K562 (cell line): ENCODE data around the gene CLEC3B. TPM values are rescaled to one million over a fixed set of nuclear protein-coding genes. Genes with fewer than 3 reads are reported as not detected.

Experiments
- ATAC-seq: fragments of 200-7000 bp; cut with Tn5 transposase; 3 replicates; pipeline ENCODE4 v1.9.1; 2020; ENCODE audit warnings: moderate library complexity
- BruUV-seq: library from RNA; stranded (reverse); fragments of 400-500 nt; replicated peaks from 2 replicates; lab custom pipeline; 2021; lab: Mats Ljungman, UMichigan
- CTCF ChIA-PET: fragments of 300-600 bp; formaldehyde crosslinking; extraction: SDS; loops from one replicate; lab custom pipeline; 2021; ENCODE audit warnings: low intra/inter-chr PET ratio; lab: Yijun Ruan, JAX
- POLR2A ChIA-PET: fragments of 300-600, 350-650 bp; sonication (Branson Sonifier 250); formaldehyde crosslinking; extraction: SDS; loops from one replicate; lab custom pipeline; 2021; ENCODE audit warnings: antibody characterized with exemption, inconsistent platforms; lab: Yijun Ruan, JAX
- DNase-seq, 4 experiments: peaks; one replicate each; pipeline versions ENCODE4 v3.0.0 to v3.0.0-alpha.2; 2011 to 2018; ENCODE audit warnings: low spot score in 3 of 4, mixed read lengths in 3 of 4; ENCODE audit errors: extremely low read depth in 1 of 4
- FAIRE-seq: peaks from 2 replicates; lab custom pipeline; 2011; peaks lifted over from hg19 to GRCh38; lab: Jason Lieb, UNC
- H2AFZ ChIP-seq: 2 replicates; pipeline ENCODE4 v1.6.0; 2011; ENCODE audit warnings: low read depth, low read length, control low read depth, inconsistent platforms
- H3K27ac ChIP-seq: fragments of 200-600 bp; 3 replicates; pipeline ENCODE4 v1.8.0; 2011; ENCODE audit warnings: low read depth, mild to moderate bottlenecking, control low read depth, inconsistent platforms, low read length, moderate library complexity, mixed read lengths; ENCODE audit errors: extremely low read depth
- H3K27me3 ChIP-seq, 2 experiments: fragments of 300-600 bp in 1 of 2; 2 replicates in 1 of 2; 3 replicates in 1 of 2; pipeline versions ENCODE4 v1.6.0 to v1.8.0; 2011; ENCODE audit warnings: inconsistent platforms in 2 of 2, low read length in 2 of 2, mild to moderate bottlenecking in 1 of 2, mixed read lengths in 1 of 2, moderate library complexity in 1 of 2; ENCODE audit not compliant: control insufficient read depth in 2 of 2, insufficient read depth in 2 of 2
- H3K36me3 ChIP-seq: fragments of 300-600 bp; 3 replicates; pipeline ENCODE4 v1.8.0; 2011; ENCODE audit warnings: mild to moderate bottlenecking, low read length, inconsistent platforms; ENCODE audit not compliant: control insufficient read depth, insufficient read depth
- H3K4me1 ChIP-seq, 2 experiments: fragments of 200-600 bp in 1 of 2; replicated peaks in 1 of 2; 2 replicates in 1 of 2; 3 replicates in 1 of 2; pipeline versions ENCODE4 v1.5.1 to v1.8.0; 2011; ENCODE audit warnings: inconsistent platforms in 2 of 2, low read length in 2 of 2, mild to moderate bottlenecking in 1 of 2, mixed read lengths in 1 of 2, moderate library complexity in 1 of 2; ENCODE audit not compliant: control insufficient read depth in 2 of 2, insufficient read depth in 2 of 2
- H3K4me2 ChIP-seq: 2 replicates; pipeline ENCODE4 v1.6.1; 2011; ENCODE audit warnings: low read length, control low read depth, inconsistent platforms, mixed read lengths; ENCODE audit not compliant: insufficient read depth
- H3K4me3 ChIP-seq: fragments of 200-600 bp; sonication (generic), shearing (Covaris generic); 2 replicates; pipeline ENCODE4 v1.5.1; 2016; ENCODE audit warnings: control low read depth, inconsistent platforms
- H3K79me2 ChIP-seq: fragments of 200-600 bp; 3 replicates; pipeline ENCODE4 v1.8.0; 2011; ENCODE audit warnings: low read length, inconsistent platforms; ENCODE audit not compliant: control insufficient read depth, insufficient read depth
- H3K9ac ChIP-seq, 2 experiments: 2 replicates each; pipeline versions ENCODE4 v1.6.0 to v1.6.1; 2011; ENCODE audit warnings: low read depth in 2 of 2, low read length in 2 of 2, control low read depth in 1 of 2, inconsistent platforms in 1 of 2, mild to moderate bottlenecking in 1 of 2, mixed read lengths in 1 of 2; ENCODE audit not compliant: insufficient read depth in 1 of 2
- H3K9me1 ChIP-seq: one replicate; pipeline ENCODE4 v1.6.0; 2011; ENCODE audit warnings: inconsistent platforms, mild to moderate bottlenecking, low read length, moderate library complexity; ENCODE audit not compliant: control insufficient read depth, insufficient read depth
- H3K9me3 ChIP-seq: replicated peaks from 2 replicates; pipeline ENCODE4 v1.5.1; 2011; ENCODE audit warnings: low read depth, low read length, inconsistent platforms; ENCODE audit not compliant: control insufficient read depth, insufficient read depth
- H4K20me1 ChIP-seq: replicated peaks from 2 replicates; pipeline ENCODE4 v1.6.1; 2011; ENCODE audit warnings: low read length, inconsistent platforms, mixed read lengths; ENCODE audit not compliant: control insufficient read depth, insufficient read depth
- KDM5B ChIP-seq: fragments of 200-600 bp; sonication (generic); IDR thresholded peaks from 2 replicates; pipeline ENCODE4 v1.6.1; 2012; ENCODE audit warnings: low read depth, mild to moderate bottlenecking, moderate library complexity, low read length, control low read depth, inconsistent platforms; ENCODE audit not compliant: insufficient replicate concordance
- SPI1 ChIP-seq: IDR thresholded peaks from 2 replicates; pipeline ENCODE4 v1.6.1; 2011; ENCODE audit warnings: low read depth, low read length, control low read depth, borderline replicate concordance
- WGBS: fragments of 100-300 bp; shearing (Covaris generic); methylation state at CpG from one replicate; pipeline ENCODE4 v1.1.6; 2016; ENCODE audit warnings: low coverage, mixed read lengths; ENCODE audit not compliant: insufficient coverage; ENCODE audit errors: missing lambda C conversion rate; 5-methylcytosine and 5-hydroxymethylcytosine counted together
- in situ Hi-C: fragments of 300-500 bp; cut with MboI; formaldehyde crosslinking; loops from 4 replicates; pipeline ENCODE4 v1.15.0; 2018; ENCODE audit warnings: inconsistent platforms, mixed read lengths
- intact Hi-C: fragments of 100-400 bp; cut with micrococcal nuclease; formaldehyde crosslinking; loops from 2 replicates; pipeline ENCODE4 v1.14.2; 2022
- polyA plus RNA-seq, 8 experiments: library from polyadenylated mRNA; depleted of rRNA in 4 of 8; stranded (reverse) in 5 of 8; unstranded in 3 of 8; fragments of >200 nt; fragmentation: Nextera tagmentation in 2 of 8; fragmentation: Illumina TruSeq in 1 of 8; extraction: Ambion mirVana in 2 of 8; extraction: Trizol in 1 of 8; gene quantifications; 2 replicates each; pipeline versions ENCODE4 v1.2.1 to v1.2.3, GENCODE V29; 2011 to 2014; ENCODE audit warnings: inconsistent platforms in 1 of 8, missing spikeins in 1 of 8
- total RNA-seq, 7 experiments: library from RNA; depleted of rRNA in 6 of 7; stranded (reverse); fragments of >200 nt in 6 of 7; fragmentation: Illumina TruSeq in 2 of 7; extraction: Trizol in 2 of 7; gene quantifications; 2 replicates each; pipeline versions ENCODE4 v1.2.1 to v1.2.3, GENCODE V29; 2011 to 2021; ENCODE audit warnings: low replicate concordance in 1 of 7
- TF ChIP-seq, protein P1 (sequence below): fragments of 250-450 bp; sonication (Bioruptor Pico); IDR thresholded peaks from 2 replicates; pipeline ENCODE4 v1.9.0; 2021; ENCODE audit warnings: mild to moderate bottlenecking

CLEC3B gene
- total and polyA plus RNA-seq, 9 of the 15 experiments (the other 6 are each of a cell fraction or from before 2014, with no cell fraction given): not detected

DNA sequence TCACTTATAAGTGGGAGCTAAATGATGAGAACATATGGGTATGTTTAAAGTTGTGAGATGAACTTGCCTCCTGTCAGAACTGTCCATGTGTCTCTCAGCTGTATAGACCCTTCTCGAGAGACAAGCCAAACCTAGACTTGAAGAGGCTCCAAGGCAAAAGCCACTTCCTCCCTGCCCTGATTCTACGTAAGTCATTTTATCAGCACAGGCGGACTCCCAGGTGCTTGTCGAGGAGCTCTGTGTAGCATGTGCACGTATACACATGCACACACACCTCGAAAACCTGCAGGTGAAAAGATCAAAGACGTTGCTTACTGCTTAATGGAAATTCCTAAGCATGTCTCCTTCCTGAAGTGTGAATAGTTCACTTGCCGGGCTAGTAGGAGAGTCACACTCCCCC lies 5.6 kb upstream of the CLEC3B start:
- CTCF ChIA-PET: no interaction called here
- no peak overlapping the region for H3K4me2 ChIP-seq
- WGBS: 50% methylated on average over 8 of the region's 8 CpGs
- no peak for ATAC-seq
- H2AFZ ChIP-seq: no peak overlapping the region
- 0 out of 2 replicates have a peak, but pooled peaks cover 5% of the 10 kb centered on the region for H4K20me1 ChIP-seq
- POLR2A ChIA-PET: no interaction called here
- no TSS peak for BruUV-seq
- no peaks in the 10 kb centered on the region for H3K79me2 ChIP-seq
- no peak overlapping the region for H3K4me3 ChIP-seq
- no peak overlapping the region for H3K9ac ChIP-seq
- no peak for DNase-seq
- no peak overlapping the region for H3K27ac ChIP-seq
- no peaks in the 10 kb centered on the region for H3K9me1 ChIP-seq
- H3K36me3 ChIP-seq: no peaks in the 10 kb centered on the region
- H3K27me3 ChIP-seq: no peaks in the 10 kb centered on the region
- in situ Hi-C loops: no loop called here
- no peaks in the 10 kb centered on the region for H3K9me3 ChIP-seq
- peaks cover 4 to 5% of the 10 kb centered on the region in 2 experiments; a peak in 2 of 5 replicates for H3K4me1 ChIP-seq
- TF ChIP-seq, protein P1, sequence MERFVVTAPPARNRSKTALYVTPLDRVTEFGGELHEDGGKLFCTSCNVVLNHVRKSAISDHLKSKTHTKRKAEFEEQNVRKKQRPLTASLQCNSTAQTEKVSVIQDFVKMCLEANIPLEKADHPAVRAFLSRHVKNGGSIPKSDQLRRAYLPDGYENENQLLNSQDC: no peak
- no peak for TF ChIP-seq KDM5B
- peak; percentile 50; the same call in 1 of the 2 replicates for TF ChIP-seq SPI1
- FAIRE-seq: peak; percentile 57
- intact Hi-C loops: loop anchor here (5.0 kb wide), 1 partner anchor 103 kb away; no protein-coding TSS in a partner anchor
